Measurements from ENCODE around the gene CAPN1. TPM values are rescaled to one million over a fixed set of nuclear protein-coding genes. Genes with fewer than 3 reads are reported as not detected.

CAPN1 gene
- total RNA-seq (2022): 238 and 244 TPM in 2 replicates
- Bru-seq, nascent RNA: percentile 78 among the genes with signal in this experiment
- BruChase-seq, experiment 1, labeled RNA remaining after a 2-hour chase: percentile 83 among the genes with signal in this experiment
- percentile 89 among the genes with signal in this experiment for BruChase-seq, experiment 2, labeled RNA remaining after a 6-hour chase
- long read RNA-seq, partial matches to known transcripts: 89 of 256 reads
- long read RNA-seq, other reads (novel, unspliced or antisense): 167 of 256 reads

DNA sequence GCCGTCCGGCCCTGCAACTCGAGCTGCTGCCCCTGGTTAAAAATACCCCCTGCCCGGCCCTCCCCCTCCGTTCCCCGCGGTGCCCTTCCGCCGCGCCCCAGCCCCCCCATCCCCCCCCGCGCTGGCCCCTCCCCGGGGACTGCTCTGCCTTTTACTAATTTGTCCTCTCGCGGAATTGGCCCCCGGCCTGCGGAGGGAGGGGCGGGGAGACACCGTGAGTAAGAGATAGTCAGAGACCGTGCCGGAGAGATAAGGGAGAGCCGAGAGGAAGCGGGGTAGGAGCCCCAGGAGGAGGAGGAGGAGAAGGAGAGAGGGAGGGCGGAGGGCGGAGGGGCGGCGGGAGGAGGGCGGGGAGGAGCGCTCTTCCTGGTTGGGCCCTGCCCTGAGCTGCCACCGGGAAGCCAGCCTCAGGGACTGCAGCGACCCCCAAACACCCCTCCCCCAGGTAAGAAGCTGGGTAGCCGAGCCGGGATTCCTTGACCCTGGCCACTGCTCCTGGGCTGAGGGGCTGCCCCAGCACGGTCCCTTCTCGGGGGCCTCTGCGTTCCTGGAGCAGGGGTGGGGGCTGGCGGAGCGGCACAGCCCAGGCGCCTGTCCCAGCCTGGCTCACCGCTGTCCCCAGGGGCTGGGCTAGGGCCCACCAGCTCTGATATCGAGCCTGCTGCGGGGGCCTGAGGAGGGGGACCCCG, at the start of gene CAPN1:
TSS of gene CAPN1 (plus strand) at position 360 of the 689 bp plus-strand sequence. CDS start 774 bp downstream, outside the sequence.
- Histone ChIP-seq H3K4me3 (ENCODE audit: low read depth, low read length) (peak within 1 kb of the TSS; percentile 84), H3K27me3 (replicated peaks; ENCODE audit: control insufficient read depth, insufficient read depth, low read length) (no peaks in the 10 kb centered on the region), H3K4me1 (peaks cover 13% of the 10 kb centered on the region), H3K9me3 (no peaks in the 10 kb centered on the region), H3K36me3 (ENCODE audit: control insufficient read depth, insufficient read depth, low read length) (peaks cover 4% of the 10 kb centered on the region)
- ChIA-PET POLR2A (interaction anchor here (0.8 to 3.1 kb wide), 9 partner anchors 18 to 403 kb away, joined by 3 to 32 read pairs (median 5); partner anchors contain the start of genes FAU, MRPL49, POLA2 and SF1), CTCF (interaction anchor here (0.6 to 2.5 kb wide), 20 partner anchors 11 to 896 kb away, joined by 3 to 22 read pairs (median 4); partner anchors contain the start of genes FAU, MRPL49, SAC3D1 and SYVN1)
- Mint-ChIP-seq H3K27me3 (ENCODE audit: insufficient read depth, unreplicated experiment) (no peaks in the 10 kb centered on the region), H3K9me3 (ENCODE audit: unreplicated experiment) (no peaks in the 10 kb centered on the region), H3K36me3 (ENCODE audit: insufficient read depth, unreplicated experiment) (peaks cover 13% of the 10 kb centered on the region), H3K27ac (ENCODE audit: unreplicated experiment) (peak within 1 kb of the TSS; percentile 90), H3K4me3 (ENCODE audit: unreplicated experiment) (peak within 1 kb of the TSS; percentile 85), H3K4me1 (ENCODE audit: low read depth, unreplicated experiment) (no peaks in the 10 kb centered on the region)
- intact Hi-C loops (cut with micrococcal nuclease; ENCODE audit: unreplicated experiment): loop anchor here (1.0 to 2.0 kb wide), 3 partner anchors 46 to 71 kb away; partner anchors contain the start of genes FAU, MRPL49 and TM7SF2
- TF ChIP-seq, protein P1, sequence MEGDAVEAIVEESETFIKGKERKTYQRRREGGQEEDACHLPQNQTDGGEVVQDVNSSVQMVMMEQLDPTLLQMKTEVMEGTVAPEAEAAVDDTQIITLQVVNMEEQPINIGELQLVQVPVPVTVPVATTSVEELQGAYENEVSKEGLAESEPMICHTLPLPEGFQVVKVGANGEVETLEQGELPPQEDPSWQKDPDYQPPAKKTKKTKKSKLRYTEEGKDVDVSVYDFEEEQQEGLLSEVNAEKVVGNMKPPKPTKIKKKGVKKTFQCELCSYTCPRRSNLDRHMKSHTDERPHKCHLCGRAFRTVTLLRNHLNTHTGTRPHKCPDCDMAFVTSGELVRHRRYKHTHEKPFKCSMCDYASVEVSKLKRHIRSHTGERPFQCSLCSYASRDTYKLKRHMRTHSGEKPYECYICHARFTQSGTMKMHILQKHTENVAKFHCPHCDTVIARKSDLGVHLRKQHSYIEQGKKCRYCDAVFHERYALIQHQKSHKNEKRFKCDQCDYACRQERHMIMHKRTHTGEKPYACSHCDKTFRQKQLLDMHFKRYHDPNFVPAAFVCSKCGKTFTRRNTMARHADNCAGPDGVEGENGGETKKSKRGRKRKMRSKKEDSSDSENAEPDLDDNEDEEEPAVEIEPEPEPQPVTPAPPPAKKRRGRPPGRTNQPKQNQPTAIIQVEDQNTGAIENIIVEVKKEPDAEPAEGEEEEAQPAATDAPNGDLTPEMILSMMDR (IDR thresholded peaks at IDR 0.05; ENCODE audit: insufficient read depth in 1 of 2, low read depth in 1 of 2, low read length in 1 of 2, severe bottlenecking in 1 of 2, unreplicated experiment in 1 of 2): no peak
- no TSS peak for BruUV-seq (replicated peaks)
- DNase-seq: peak; percentile 88 to 95

DNA sequence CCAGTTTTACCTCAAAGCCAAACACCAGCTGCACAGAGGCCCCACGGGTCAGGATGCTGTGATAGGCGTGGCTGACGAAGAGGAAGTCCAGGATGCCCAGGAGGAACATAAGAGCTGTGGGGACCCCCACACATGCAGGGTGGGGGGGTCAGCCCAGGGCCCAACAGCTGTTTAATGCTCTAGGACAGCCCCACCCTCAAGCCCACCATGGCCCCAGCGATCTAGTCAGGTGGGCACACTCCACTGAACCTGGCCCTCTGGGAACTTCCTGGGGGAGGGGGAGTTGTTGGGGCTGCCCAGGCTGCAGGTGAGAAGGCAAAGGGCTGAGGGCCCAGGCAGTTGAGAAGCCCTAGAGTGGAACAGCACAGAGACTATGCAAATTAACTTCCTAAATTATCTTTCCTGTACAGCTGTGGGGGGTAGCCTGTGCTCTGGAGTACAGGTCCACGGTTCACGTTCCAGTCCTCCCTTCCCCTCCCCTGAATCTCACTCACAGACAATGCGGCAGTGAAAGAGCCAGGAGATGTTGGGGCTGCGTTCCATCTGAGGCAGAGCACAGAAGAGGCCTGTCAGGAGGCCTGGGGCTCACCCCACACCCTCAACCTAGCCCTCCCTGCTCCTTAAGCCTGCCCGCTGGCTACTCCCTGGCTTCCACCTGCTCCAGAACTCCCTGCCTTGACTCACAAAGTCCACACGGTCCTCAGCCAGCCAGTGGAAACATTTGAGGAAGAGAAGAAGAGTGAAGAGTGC, 49.3 kb upstream of the CAPN1 start:
- Mint-ChIP-seq H3K9me3 (ENCODE audit: unreplicated experiment) (no peaks in the 10 kb centered on the region), H3K27me3 (ENCODE audit: insufficient read depth, unreplicated experiment) (no peaks in the 10 kb centered on the region), H3K36me3 (ENCODE audit: insufficient read depth, unreplicated experiment) (peaks cover 62% of the 10 kb centered on the region), H3K4me1 (ENCODE audit: low read depth, unreplicated experiment) (peaks cover 8% of the 10 kb centered on the region), H3K4me3 (ENCODE audit: unreplicated experiment) (peak overlapping the region; percentile 93), H3K27ac (ENCODE audit: unreplicated experiment) (no peak overlapping the region)
- intact Hi-C loops (cut with micrococcal nuclease; ENCODE audit: unreplicated experiment): no loop called here
- no peak for DNase-seq
- Histone ChIP-seq H3K27me3 (replicated peaks; ENCODE audit: control insufficient read depth, insufficient read depth, low read length) (no peaks in the 10 kb centered on the region), H3K36me3 (ENCODE audit: control insufficient read depth, insufficient read depth, low read length) (peaks cover 7% of the 10 kb centered on the region), H3K4me3 (ENCODE audit: low read depth, low read length) (no peak overlapping the region), H3K9me3 (no peaks in the 10 kb centered on the region), H3K4me1 (0 out of 2 replicates have a peak, but pooled peaks cover 5% of the 10 kb centered on the region)
- BruUV-seq (replicated peaks): no TSS peak
- POLR2A ChIA-PET: interaction anchor here (0.5 to 2.1 kb wide), 2 partner anchors 10 to 827 kb away, joined by 4 to 10 read pairs; partner anchors contain the start of genes ESRRA, FAU and MRPL49
- CTCF ChIA-PET: no interaction called here
- TF ChIP-seq, protein P1 (IDR thresholded peaks at IDR 0.05; ENCODE audit: insufficient read depth in 1 of 2, low read depth in 1 of 2, low read length in 1 of 2, severe bottlenecking in 1 of 2, unreplicated experiment in 1 of 2): no peak
